ENCODE results near the gene NIN.
A peak's percentile ranks its signal among the peaks of the same experiment; 100 is the strongest.

NIN gene

DNA sequence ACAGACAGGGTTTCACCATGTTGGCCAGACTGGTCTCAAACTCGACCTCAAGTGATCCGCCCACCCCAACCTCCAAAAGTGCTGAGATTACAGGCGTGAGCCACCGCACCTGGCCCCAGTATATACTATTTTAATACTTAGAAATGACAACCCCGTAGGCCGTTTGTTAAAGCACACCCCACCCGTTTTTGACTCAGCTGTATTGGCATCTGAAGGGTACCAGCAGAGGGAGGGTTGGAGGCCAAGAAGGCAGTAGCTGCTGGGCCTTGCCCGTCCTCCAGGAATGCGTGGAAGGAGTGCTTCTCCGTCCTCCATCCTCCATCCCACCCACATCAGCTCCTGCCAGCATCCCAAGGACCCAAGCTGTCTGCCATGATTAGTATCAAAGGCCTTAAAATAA is 6.3 kb upstream of the NIN start:
- DNase-seq = no peak

GRCh38 chr14:50836515-50836914 is 5.6 kb upstream of the NIN start:
- DNase-seq = no peak

DNA sequence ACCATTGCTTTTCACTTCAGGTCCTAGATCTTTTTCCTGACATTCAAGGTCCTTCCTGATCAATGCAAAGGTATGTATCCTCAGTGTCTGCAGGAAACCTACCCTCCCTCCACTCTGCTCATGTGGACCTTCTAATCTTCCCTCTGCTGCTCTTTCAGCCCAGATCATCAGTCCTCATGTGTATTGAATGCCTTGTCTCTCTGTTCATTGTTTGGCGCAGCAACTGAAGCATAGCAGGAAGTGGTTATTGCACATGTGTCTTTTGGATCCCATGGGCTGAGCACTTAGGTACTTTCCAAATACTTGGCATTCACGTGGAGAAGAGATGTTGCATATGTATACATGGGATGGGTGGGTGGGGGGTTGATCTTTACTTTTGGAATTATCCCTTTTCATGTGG is 4.3 kb upstream of the NIN start:
- DNase-seq = peak; percentile 38 to 48

GRCh38 chr14:50834802-50835276 is 3.9 kb upstream of the NIN start:
- no peak for DNase-seq

DNA sequence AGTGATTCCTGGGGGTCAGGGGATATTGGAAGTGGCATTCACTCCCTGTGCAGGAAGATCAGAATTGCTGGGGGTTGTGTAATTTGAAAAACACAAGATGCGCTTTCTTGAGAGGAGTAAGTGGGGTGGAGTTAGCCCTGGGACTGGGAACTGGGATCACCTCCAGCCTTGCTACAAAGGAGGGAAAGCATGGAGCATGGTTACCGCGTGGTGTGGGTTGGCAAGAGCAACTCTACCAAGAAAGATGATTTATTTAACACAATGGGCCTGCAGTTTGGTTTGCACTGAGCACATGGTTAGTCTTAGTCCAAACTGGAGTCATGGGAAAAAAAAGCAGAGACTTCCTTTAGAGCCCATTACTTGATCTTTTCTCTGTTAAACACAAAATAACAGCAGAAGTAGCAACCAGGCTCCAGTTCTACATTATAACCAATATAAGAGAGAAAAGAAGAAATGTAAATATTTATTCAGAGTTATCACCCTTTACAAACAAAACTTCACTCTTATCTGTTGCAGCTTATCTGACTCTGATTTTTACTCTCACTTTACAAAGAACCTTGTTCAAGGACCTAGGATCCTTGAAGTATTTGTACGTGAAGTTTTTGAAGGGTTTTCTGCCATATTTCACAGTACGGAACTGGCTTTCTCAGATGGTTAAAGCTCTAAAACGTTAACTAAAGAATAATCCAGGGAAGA is 2.1 kb upstream of the NIN start:
- no peak for DNase-seq

GRCh38 chr14:50831726-50832168 is 785 bp upstream of the NIN start:
- no peak for DNase-seq

GRCh38 chr14:50830044-50830931 is 674 bp downstream of the NIN start:
- DNase-seq = peak; percentile 66 to 72

DNA sequence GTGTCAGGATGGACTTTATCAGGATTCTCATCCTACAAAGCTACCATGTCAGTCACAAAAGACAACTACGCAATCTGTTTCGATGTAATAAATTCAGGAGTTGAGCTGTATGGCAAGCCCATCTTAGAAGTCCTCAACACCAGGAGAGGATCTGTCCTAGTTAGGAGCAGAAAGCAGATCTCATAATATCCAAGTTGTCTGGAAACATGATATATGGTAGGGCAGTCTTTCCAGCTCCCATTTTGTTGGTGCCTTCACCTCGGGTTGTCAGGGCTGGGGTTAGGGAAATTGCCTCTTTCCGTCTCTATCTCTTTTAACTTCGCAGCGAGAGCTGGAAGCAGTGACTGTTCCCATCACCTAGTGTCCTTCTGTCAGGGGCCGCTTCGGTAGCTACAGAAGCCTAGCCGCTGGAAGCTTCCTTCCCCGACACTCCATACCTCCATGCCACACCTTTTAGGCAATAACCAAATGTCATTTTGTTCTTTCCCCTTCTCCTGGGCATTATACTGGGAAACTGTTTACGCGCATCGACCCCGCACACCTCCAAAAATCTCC is 1.4 kb downstream of the NIN start:
- no peak for DNase-seq

DNA sequence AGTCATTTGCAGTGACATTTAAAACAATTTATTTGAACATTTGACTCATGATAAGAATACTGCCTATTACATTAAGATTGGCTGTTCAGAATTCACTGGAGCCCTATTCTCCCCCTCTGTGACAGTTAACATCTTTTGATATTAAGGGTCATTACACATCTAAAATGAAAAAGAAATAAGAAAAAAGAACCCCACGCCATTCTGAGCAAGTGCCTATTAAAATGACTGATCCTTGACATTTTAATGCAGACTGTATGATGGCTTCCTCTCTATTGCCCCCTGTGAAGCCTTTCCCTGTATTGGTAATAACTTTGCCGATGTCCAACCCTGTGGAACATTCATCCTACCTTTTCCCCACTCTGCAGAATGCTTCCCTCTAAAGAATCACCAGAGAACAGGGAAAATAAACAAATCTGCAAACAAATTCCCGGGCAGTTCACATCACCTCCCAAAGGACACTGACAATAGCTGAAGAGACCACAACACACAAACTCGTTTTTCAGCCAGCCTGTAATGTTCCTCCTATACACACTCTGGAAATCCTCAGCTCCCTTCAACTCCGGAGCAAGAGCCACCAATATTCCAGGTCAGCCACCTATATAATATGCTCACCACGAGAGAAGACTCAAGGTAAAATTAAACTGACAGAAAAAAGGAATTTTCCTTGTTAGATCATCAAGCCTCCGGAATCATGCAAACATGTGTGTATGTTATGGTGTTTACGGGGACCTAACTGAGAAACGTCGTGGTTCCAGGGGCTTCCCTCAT is 2.1 kb downstream of the NIN start:
- no peak for DNase-seq

- no peak for DNase-seq
Measured at GRCh38 chr14:50826681-50827080, 4.3 kb downstream of the NIN start.

- DNase-seq = no peak
Measured at GRCh38 chr14:50825307-50825706, 5.7 kb downstream of the NIN start.

- DNase-seq = peak in 1 of 2 donors; percentile 45
Measured at GRCh38 chr14:50823762-50824636, 7.0 kb downstream of the NIN start.

- peak in 1 of 2 donors; percentile 19 for DNase-seq
Measured at GRCh38 chr14:50823051-50823761, 7.8 kb downstream of the NIN start.

- no peak for DNase-seq
Measured at GRCh38 chr14:50822501-50823042, 8.4 kb downstream of the NIN start.

DNA sequence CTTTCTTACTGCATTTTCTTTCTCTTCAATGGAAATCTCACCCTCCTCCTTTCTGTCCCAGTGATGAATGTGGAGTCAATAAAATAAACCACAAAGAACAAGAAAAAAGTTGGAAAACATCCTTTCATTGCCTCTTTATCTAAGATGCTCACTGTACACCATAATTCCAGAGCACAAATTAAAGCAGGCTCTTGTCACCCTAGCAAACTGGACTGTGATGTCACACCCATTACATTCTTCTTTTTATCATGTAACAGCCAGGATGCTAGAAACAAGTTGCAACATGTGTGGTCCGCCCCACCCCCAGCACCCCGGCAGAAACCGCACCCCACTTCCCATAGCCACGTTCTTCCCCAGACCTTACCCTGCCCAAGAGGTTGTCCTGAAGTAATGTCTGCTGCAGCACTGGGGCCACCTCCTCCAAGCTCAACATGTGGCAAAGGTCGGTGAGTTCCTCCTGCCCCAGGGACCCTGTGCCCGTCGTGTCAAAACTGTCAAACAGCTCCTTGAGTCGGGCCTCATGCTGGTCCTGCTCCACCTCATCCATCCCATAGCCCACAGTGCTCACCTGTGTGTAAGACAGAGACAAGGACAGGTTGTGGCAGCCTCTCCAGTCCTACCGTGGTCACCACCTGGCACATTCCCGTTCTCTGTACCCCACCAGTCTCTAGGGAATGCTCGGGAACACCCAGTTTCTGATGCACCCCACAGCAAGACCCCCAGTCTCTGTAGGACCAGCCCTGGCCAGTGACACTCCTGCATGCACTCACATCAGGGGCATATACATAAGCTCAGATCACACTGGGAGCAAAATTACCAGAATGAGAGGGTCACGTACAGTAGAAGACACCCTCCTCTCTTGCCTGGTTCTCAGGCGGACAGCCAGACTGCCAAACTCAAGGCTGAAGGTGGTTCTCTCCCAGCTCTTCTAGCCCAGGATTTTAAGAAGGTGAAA is 9.2 kb downstream of the NIN start:
- DNase-seq = peak; percentile 75 to 76

- DNase-seq = no peak
Measured at GRCh38 chr14:50820786-50821509, 10.0 kb downstream of the NIN start.

GRCh38 chr14:50819303-50819702 is 11.7 kb downstream of the NIN start:
- DNase-seq = peak; percentile 20 to 31

- no peak for DNase-seq
Measured at GRCh38 chr14:50816395-50817047, 14.4 kb downstream of the NIN start.

Data from CD4-positive, alpha-beta T cell treated with Interleukin-4 for 1 hour (primary cell).